K562 (cell line): Measurements from ENCODE around the gene MINDY4B. TPM values are rescaled to one million over a fixed set of nuclear protein-coding genes. Genes with fewer than 3 reads are reported as not detected.

ENCODE experiments used
- ATAC-seq: fragments of 200-7000 bp; cut with Tn5 transposase; 3 replicates; pipeline ENCODE4 v1.9.1; 2020; ENCODE audit warnings: moderate library complexity
- BruUV-seq: library from RNA; stranded (reverse); fragments of 400-500 nt; replicated peaks from 2 replicates; lab custom pipeline; 2021; lab: Mats Ljungman, UMichigan
- CTCF ChIA-PET: fragments of 300-600 bp; formaldehyde crosslinking; extraction: SDS; loops from one replicate; lab custom pipeline; 2021; ENCODE audit warnings: low intra/inter-chr PET ratio; lab: Yijun Ruan, JAX
- POLR2A ChIA-PET: fragments of 300-600, 350-650 bp; sonication (Branson Sonifier 250); formaldehyde crosslinking; extraction: SDS; loops from one replicate; lab custom pipeline; 2021; ENCODE audit warnings: antibody characterized with exemption, inconsistent platforms; lab: Yijun Ruan, JAX
- DNase-seq, 4 experiments: peaks; one replicate each; pipeline versions ENCODE4 v3.0.0 to v3.0.0-alpha.2; 2011 to 2018; ENCODE audit warnings: low spot score in 3 of 4, mixed read lengths in 3 of 4; ENCODE audit errors: extremely low read depth in 1 of 4
- FAIRE-seq: peaks from 2 replicates; lab custom pipeline; 2011; peaks lifted over from hg19 to GRCh38; lab: Jason Lieb, UNC
- H2AFZ ChIP-seq: 2 replicates; pipeline ENCODE4 v1.6.0; 2011; ENCODE audit warnings: low read depth, low read length, control low read depth, inconsistent platforms
- H3K27ac ChIP-seq: fragments of 200-600 bp; 3 replicates; pipeline ENCODE4 v1.8.0; 2011; ENCODE audit warnings: low read depth, mild to moderate bottlenecking, control low read depth, inconsistent platforms, low read length, moderate library complexity, mixed read lengths; ENCODE audit errors: extremely low read depth
- H3K27me3 ChIP-seq, 2 experiments: fragments of 300-600 bp in 1 of 2; 2 replicates in 1 of 2; 3 replicates in 1 of 2; pipeline versions ENCODE4 v1.6.0 to v1.8.0; 2011; ENCODE audit warnings: inconsistent platforms in 2 of 2, low read length in 2 of 2, mild to moderate bottlenecking in 1 of 2, mixed read lengths in 1 of 2, moderate library complexity in 1 of 2; ENCODE audit not compliant: control insufficient read depth in 2 of 2, insufficient read depth in 2 of 2
- H3K36me3 ChIP-seq: fragments of 300-600 bp; 3 replicates; pipeline ENCODE4 v1.8.0; 2011; ENCODE audit warnings: mild to moderate bottlenecking, low read length, inconsistent platforms; ENCODE audit not compliant: control insufficient read depth, insufficient read depth
- H3K4me1 ChIP-seq, 2 experiments: fragments of 200-600 bp in 1 of 2; replicated peaks in 1 of 2; 2 replicates in 1 of 2; 3 replicates in 1 of 2; pipeline versions ENCODE4 v1.5.1 to v1.8.0; 2011; ENCODE audit warnings: inconsistent platforms in 2 of 2, low read length in 2 of 2, mild to moderate bottlenecking in 1 of 2, mixed read lengths in 1 of 2, moderate library complexity in 1 of 2; ENCODE audit not compliant: control insufficient read depth in 2 of 2, insufficient read depth in 2 of 2
- H3K4me2 ChIP-seq: 2 replicates; pipeline ENCODE4 v1.6.1; 2011; ENCODE audit warnings: low read length, control low read depth, inconsistent platforms, mixed read lengths; ENCODE audit not compliant: insufficient read depth
- H3K4me3 ChIP-seq: fragments of 200-600 bp; sonication (generic), shearing (Covaris generic); 2 replicates; pipeline ENCODE4 v1.5.1; 2016; ENCODE audit warnings: control low read depth, inconsistent platforms
- H3K79me2 ChIP-seq: fragments of 200-600 bp; 3 replicates; pipeline ENCODE4 v1.8.0; 2011; ENCODE audit warnings: low read length, inconsistent platforms; ENCODE audit not compliant: control insufficient read depth, insufficient read depth
- H3K9ac ChIP-seq, 2 experiments: 2 replicates each; pipeline versions ENCODE4 v1.6.0 to v1.6.1; 2011; ENCODE audit warnings: low read depth in 2 of 2, low read length in 2 of 2, control low read depth in 1 of 2, inconsistent platforms in 1 of 2, mild to moderate bottlenecking in 1 of 2, mixed read lengths in 1 of 2; ENCODE audit not compliant: insufficient read depth in 1 of 2
- H3K9me1 ChIP-seq: one replicate; pipeline ENCODE4 v1.6.0; 2011; ENCODE audit warnings: inconsistent platforms, mild to moderate bottlenecking, low read length, moderate library complexity; ENCODE audit not compliant: control insufficient read depth, insufficient read depth
- H3K9me3 ChIP-seq: replicated peaks from 2 replicates; pipeline ENCODE4 v1.5.1; 2011; ENCODE audit warnings: low read depth, low read length, inconsistent platforms; ENCODE audit not compliant: control insufficient read depth, insufficient read depth
- H4K20me1 ChIP-seq: replicated peaks from 2 replicates; pipeline ENCODE4 v1.6.1; 2011; ENCODE audit warnings: low read length, inconsistent platforms, mixed read lengths; ENCODE audit not compliant: control insufficient read depth, insufficient read depth
- BCL6 ChIP-seq: fragments of 250-450 bp; sonication (Bioruptor Pico); IDR thresholded peaks from 2 replicates; pipeline ENCODE4 v1.4.0; 2020
- CBX1 ChIP-seq: sonication (generic); IDR thresholded peaks from 2 replicates; pipeline ENCODE4 v1.6.1; 2016; ENCODE audit warnings: antibody characterized with exemption, low read depth, mild to moderate bottlenecking
- ELF2 ChIP-seq: fragments of 250-450 bp; sonication (Bioruptor Pico); IDR thresholded peaks from 2 replicates; pipeline ENCODE4 v1.5.0; 2021; ENCODE audit warnings: mild to moderate bottlenecking
- NR1H2 ChIP-seq: sonication (generic); formaldehyde crosslinking; IDR thresholded peaks from 2 replicates; pipeline ENCODE4 v1.4.0; 2020; ENCODE audit warnings: mild to moderate bottlenecking, missing genetic modification reagents
- RAD21 ChIP-seq, 2 experiments: fragments of 250-450 bp in 1 of 2; fragments of 450-650 bp in 1 of 2; sonication (Bioruptor Pico) in 1 of 2; formaldehyde crosslinking in 1 of 2; IDR thresholded peaks in 1 of 2; conservative IDR thresholded peaks in 1 of 2; 2 replicates each; pipeline versions ENCODE4 v1.4.0 to v1.8.0; 2020 to 2022; ENCODE audit warnings: mild to moderate bottlenecking in 2 of 2, moderate library complexity in 1 of 2
- SMC3 ChIP-seq: conservative IDR thresholded peaks from 2 replicates; pipeline ENCODE4 v1.6.1; 2011; ENCODE audit warnings: low read depth, low read length, improper control_type of control experiment; ENCODE audit not compliant: insufficient read depth
- WHSC1 ChIP-seq: IDR thresholded peaks from one replicate; pipeline ENCODE4 v1.6.1; 2012; ENCODE audit warnings: low read length, control low read depth, inconsistent platforms
- WGBS: fragments of 100-300 bp; shearing (Covaris generic); methylation state at CpG from one replicate; pipeline ENCODE4 v1.1.6; 2016; ENCODE audit warnings: low coverage, mixed read lengths; ENCODE audit not compliant: insufficient coverage; ENCODE audit errors: missing lambda C conversion rate; 5-methylcytosine and 5-hydroxymethylcytosine counted together
- in situ Hi-C: fragments of 300-500 bp; cut with MboI; formaldehyde crosslinking; loops from 4 replicates; pipeline ENCODE4 v1.15.0; 2018; ENCODE audit warnings: inconsistent platforms, mixed read lengths
- intact Hi-C: fragments of 100-400 bp; cut with micrococcal nuclease; formaldehyde crosslinking; loops from 2 replicates; pipeline ENCODE4 v1.14.2; 2022
- polyA plus RNA-seq, 8 experiments: library from polyadenylated mRNA; depleted of rRNA in 4 of 8; stranded (reverse) in 5 of 8; unstranded in 3 of 8; fragments of >200 nt; fragmentation: Nextera tagmentation in 2 of 8; fragmentation: Illumina TruSeq in 1 of 8; extraction: Ambion mirVana in 2 of 8; extraction: Trizol in 1 of 8; gene quantifications; 2 replicates each; pipeline versions ENCODE4 v1.2.1 to v1.2.3, GENCODE V29; 2011 to 2014; ENCODE audit warnings: inconsistent platforms in 1 of 8, missing spikeins in 1 of 8
- total RNA-seq, 7 experiments: library from RNA; depleted of rRNA in 6 of 7; stranded (reverse); fragments of >200 nt in 6 of 7; fragmentation: Illumina TruSeq in 2 of 7; extraction: Trizol in 2 of 7; gene quantifications; 2 replicates each; pipeline versions ENCODE4 v1.2.1 to v1.2.3, GENCODE V29; 2011 to 2021; ENCODE audit warnings: low replicate concordance in 1 of 7
- TF ChIP-seq, protein P1 (sequence below), 3 experiments: IDR thresholded peaks in 2 of 3; conservative IDR thresholded peaks in 1 of 3; 2 replicates each; pipeline ENCODE4 v1.5.1; 2011 to 2012; ENCODE audit warnings: low read length in 3 of 3, mild to moderate bottlenecking in 3 of 3, control low read depth in 2 of 3, improper control_type of control experiment in 1 of 3, inconsistent platforms in 1 of 3, low read depth in 1 of 3, mixed read lengths in 1 of 3, moderate library complexity in 1 of 3; ENCODE audit not compliant: insufficient read depth in 2 of 3

The MINDY4B gene
- total and polyA plus RNA-seq, 9 of the 15 experiments (the other 6 are each of a cell fraction or from before 2014, with no cell fraction given), result not detected

DNA sequence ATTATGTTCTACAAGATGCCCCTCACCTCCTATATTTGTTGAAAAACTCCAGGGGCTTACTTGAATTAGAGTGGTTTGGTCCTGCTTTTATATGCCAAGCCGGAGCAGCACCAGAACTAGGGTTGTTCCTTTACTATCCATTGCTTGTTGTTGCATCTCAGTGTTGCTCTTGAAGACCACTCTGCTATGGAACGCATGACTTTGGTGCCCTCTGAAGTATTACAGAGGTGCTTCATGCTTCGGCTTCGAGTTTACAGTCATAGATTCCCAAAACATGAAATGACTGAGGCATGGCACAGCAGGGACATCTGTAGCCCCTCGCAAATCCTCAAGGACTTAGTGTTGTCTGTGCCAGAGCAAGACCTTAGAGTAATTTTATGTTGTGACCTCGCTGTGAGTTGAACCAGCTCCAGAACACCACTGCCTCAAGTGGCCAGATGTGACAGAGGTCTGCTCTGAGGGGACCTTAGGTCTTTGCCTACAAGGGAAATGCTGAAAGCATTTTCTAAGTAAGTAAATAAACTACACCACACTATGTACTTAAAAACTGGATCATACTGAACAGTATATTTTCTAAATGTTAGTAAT, 75.1 kb downstream of the MINDY4B start:
- intact Hi-C loops (loop anchor here (5.0 to 10.0 kb wide), 2 partner anchors 43 to 105 kb away; no protein-coding TSS in a partner anchor), in situ Hi-C loops (no loop called here)
- FAIRE-seq (peak; percentile 89), DNase-seq (peak; percentile 15 to 47 (median 24)), ATAC-seq (peak; percentile 92)
- Histone ChIP-seq H3K9me3 (no peaks in the 10 kb centered on the region), H3K4me3 (no peak overlapping the region), H3K36me3 (no peaks in the 10 kb centered on the region), H3K4me2 (peak overlapping the region; percentile 59), H4K20me1 (no peaks in the 10 kb centered on the region), H3K9ac (no peak overlapping the region), H3K79me2 (no peaks in the 10 kb centered on the region), H3K9me1 (no peaks in the 10 kb centered on the region), H3K27ac (no peak overlapping the region), H3K4me1 (no peaks in the 10 kb centered on the region; a peak in 1 of 5 replicates), H2AFZ (peak overlapping the region; percentile 46; the same call in 1 of the 2 replicates), H3K27me3 (peaks cover 18 to 26% of the 10 kb centered on the region in 2 experiments)
- ChIA-PET CTCF (interaction anchor here (0.6 kb wide), 1 partner anchor 51 kb away, joined by 3 read pairs; no protein-coding TSS in a partner anchor), POLR2A (interaction anchor here (0.5 kb wide), 1 partner anchor 117 kb away, joined by 3 read pairs; no protein-coding TSS in a partner anchor)
- WGBS, result 5% methylated on average over 6 of the region's 6 CpGs
- TF ChIP-seq SMC3 (0 out of 2 replicates have a peak, but pooled peaks have one; percentile 13), ELF2 (no peak), NR1H2 (CRISPR knock-in tag) (no peak), CBX1 (no peak), RAD21 (CRISPR knock-in tag; conservative IDR thresholded peaks at IDR 0.05 in 1 of 2, IDR thresholded peaks at IDR 0.05 in 1 of 2) (peak; percentile 12 to 42; a peak in 3 of 4 replicates), WHSC1 (no peak), BCL6 (CRISPR knock-in tag) (no peak)
- TF ChIP-seq, protein P1, sequence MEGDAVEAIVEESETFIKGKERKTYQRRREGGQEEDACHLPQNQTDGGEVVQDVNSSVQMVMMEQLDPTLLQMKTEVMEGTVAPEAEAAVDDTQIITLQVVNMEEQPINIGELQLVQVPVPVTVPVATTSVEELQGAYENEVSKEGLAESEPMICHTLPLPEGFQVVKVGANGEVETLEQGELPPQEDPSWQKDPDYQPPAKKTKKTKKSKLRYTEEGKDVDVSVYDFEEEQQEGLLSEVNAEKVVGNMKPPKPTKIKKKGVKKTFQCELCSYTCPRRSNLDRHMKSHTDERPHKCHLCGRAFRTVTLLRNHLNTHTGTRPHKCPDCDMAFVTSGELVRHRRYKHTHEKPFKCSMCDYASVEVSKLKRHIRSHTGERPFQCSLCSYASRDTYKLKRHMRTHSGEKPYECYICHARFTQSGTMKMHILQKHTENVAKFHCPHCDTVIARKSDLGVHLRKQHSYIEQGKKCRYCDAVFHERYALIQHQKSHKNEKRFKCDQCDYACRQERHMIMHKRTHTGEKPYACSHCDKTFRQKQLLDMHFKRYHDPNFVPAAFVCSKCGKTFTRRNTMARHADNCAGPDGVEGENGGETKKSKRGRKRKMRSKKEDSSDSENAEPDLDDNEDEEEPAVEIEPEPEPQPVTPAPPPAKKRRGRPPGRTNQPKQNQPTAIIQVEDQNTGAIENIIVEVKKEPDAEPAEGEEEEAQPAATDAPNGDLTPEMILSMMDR (IDR thresholded peaks at IDR 0.05 in 2 of 3, conservative IDR thresholded peaks at IDR 0.05 in 1 of 3; ENCODE audit: insufficient read depth in 2 of 3, low read depth in 1 of 3, low read length in 3 of 3), result peak; percentile 58 to 66 (median 66)
- no TSS peak for BruUV-seq
